GM12874 (cell line): ENCODE results near the gene GRID1.

ENCODE experiments used
- TF ChIP-seq, protein P1 (sequence below): IDR thresholded peaks from 2 replicates; pipeline ENCODE4 v1.5.1; 2011; ENCODE audit warnings: low read depth, mild to moderate bottlenecking, control low read depth, low read length, moderate library complexity; ENCODE audit not compliant: insufficient read depth

GRID1 gene

GRCh38 chr10:86298501-86299001, 68.0 kb downstream of the GRID1 start:
- TF ChIP-seq, protein P1, sequence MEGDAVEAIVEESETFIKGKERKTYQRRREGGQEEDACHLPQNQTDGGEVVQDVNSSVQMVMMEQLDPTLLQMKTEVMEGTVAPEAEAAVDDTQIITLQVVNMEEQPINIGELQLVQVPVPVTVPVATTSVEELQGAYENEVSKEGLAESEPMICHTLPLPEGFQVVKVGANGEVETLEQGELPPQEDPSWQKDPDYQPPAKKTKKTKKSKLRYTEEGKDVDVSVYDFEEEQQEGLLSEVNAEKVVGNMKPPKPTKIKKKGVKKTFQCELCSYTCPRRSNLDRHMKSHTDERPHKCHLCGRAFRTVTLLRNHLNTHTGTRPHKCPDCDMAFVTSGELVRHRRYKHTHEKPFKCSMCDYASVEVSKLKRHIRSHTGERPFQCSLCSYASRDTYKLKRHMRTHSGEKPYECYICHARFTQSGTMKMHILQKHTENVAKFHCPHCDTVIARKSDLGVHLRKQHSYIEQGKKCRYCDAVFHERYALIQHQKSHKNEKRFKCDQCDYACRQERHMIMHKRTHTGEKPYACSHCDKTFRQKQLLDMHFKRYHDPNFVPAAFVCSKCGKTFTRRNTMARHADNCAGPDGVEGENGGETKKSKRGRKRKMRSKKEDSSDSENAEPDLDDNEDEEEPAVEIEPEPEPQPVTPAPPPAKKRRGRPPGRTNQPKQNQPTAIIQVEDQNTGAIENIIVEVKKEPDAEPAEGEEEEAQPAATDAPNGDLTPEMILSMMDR = no peak

GRCh38 chr10:86295791-86296190, 70.8 kb downstream of the GRID1 start:
- TF ChIP-seq, protein P1 = no peak

GRCh38 chr10:86295351-86295750, 71.2 kb downstream of the GRID1 start:
- TF ChIP-seq, protein P1 = no peak

GRCh38 chr10:86294346-86295265, 72.0 kb downstream of the GRID1 start:
- TF ChIP-seq, protein P1 = no peak

- TF ChIP-seq, protein P1 = no peak
Measured at GRCh38 chr10:86293396-86293791, 73.2 kb downstream of the GRID1 start.

DNA sequence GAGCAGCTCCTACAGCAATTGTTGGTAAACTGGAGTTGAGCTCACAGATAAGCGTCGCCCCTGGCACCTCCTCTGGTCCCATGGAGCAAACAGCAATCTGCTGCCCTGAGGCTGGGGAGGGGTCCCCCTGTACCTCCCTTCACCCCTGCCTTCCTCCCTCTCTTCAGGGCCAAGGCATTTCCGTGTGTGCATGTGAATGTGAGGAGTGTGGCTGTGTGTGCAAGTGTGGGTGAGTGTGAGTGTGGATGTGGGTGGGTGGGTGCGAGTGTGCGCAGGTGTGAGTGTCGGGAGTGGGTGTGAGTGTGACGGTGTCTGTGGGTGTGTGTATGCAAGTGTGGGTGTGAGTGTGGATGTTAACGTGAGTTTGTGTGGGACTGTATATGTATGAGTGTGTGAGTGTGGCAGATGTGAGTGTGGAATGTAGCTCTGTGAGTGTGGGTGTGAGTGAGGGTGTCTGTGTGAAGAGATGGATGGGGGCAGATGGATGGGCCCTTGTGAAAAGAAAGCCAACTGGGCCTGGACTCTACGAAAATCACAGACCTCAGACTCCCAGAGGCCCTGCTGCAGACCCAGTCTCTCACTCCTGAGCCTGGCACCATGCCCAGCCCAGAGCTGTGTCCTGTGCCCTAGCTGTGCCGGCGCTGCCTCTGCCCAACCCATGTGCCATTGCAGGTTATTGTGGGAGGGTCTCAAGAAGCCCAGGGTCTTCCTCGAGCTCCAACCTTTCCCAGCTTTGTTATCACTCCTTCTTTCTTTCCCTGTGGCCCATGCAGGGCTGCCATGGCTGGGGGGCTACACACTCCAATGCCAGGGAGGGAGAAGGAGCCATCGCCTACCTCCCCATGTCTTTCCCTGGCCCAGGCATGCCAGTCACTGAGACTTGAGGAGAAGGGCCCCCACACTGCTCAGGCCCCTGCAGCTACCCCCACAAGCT, 73.9 kb downstream of the GRID1 start:
- TF ChIP-seq, protein P1 = no peak
